ENCODE data around the gene DZANK1.

The DZANK1 gene

DNA sequence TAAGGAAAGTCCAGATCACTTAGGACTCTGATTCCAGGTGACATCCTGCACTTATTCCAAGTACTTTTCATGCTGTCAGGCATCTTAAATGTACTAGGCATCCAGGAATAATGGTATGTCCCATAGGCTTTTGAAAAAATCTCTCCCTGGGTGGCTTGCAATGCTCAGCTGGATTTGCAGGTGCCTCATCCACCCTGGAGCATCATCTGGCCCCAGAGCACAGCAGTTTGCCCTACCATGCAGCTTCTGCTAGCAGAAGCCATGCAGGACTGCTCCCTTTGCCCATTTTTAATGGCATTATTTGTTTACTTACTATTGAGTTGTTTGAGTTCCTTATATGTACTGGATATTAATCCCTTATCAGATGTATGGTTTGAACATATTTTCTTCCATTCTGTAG is 45.2 kb downstream of the DZANK1 start:
- no peak for DNase-seq
- in situ Hi-C loops (cut with HindIII; ENCODE audit: low pct_ligation_motif_present, low sequenced_read_pairs) = no loop called here
- TF ChIP-seq, protein P1, sequence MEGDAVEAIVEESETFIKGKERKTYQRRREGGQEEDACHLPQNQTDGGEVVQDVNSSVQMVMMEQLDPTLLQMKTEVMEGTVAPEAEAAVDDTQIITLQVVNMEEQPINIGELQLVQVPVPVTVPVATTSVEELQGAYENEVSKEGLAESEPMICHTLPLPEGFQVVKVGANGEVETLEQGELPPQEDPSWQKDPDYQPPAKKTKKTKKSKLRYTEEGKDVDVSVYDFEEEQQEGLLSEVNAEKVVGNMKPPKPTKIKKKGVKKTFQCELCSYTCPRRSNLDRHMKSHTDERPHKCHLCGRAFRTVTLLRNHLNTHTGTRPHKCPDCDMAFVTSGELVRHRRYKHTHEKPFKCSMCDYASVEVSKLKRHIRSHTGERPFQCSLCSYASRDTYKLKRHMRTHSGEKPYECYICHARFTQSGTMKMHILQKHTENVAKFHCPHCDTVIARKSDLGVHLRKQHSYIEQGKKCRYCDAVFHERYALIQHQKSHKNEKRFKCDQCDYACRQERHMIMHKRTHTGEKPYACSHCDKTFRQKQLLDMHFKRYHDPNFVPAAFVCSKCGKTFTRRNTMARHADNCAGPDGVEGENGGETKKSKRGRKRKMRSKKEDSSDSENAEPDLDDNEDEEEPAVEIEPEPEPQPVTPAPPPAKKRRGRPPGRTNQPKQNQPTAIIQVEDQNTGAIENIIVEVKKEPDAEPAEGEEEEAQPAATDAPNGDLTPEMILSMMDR (IDR thresholded peaks at IDR 0.05; ENCODE audit: low read depth, low read length, missing control alignments) = no peak
- Histone ChIP-seq H3K36me3 (replicated peaks) (no peaks in the 10 kb centered on the region), H3K27ac (no peak overlapping the region), H3K27me3 (replicated peaks) (no peaks in the 10 kb centered on the region), H3K4me3 (ENCODE audit: low read depth, low read length) (no peak overlapping the region)

DNA sequence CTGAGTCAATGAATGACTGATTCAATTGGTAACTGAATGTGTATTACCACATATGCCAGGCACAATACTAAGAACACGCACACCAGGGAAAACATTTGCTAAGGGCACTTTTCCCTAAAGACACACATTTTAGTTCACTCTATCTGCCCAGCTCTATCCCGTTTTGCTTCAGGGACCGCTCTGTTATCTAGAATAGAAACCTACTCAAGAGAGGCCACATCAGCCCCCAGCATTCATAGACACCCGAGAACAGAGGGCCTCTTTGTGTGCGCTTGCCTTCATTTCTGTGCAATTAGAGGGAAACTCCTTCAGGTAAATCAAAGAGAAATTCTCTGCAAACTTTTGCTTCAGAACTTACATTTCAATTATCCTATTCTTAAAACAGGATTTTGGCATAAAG is 50.3 kb downstream of the DZANK1 start:
- Histone ChIP-seq H3K36me3 (replicated peaks) (no peaks in the 10 kb centered on the region), H3K27ac (no peak overlapping the region), H3K27me3 (replicated peaks) (no peaks in the 10 kb centered on the region), H3K4me3 (ENCODE audit: low read depth, low read length) (no peak overlapping the region)
- TF ChIP-seq, protein P1 (IDR thresholded peaks at IDR 0.05; ENCODE audit: low read depth, low read length, missing control alignments) = no peak
- no peak for DNase-seq
- in situ Hi-C loops (cut with HindIII; ENCODE audit: low pct_ligation_motif_present, low sequenced_read_pairs) = no loop called here

DNA sequence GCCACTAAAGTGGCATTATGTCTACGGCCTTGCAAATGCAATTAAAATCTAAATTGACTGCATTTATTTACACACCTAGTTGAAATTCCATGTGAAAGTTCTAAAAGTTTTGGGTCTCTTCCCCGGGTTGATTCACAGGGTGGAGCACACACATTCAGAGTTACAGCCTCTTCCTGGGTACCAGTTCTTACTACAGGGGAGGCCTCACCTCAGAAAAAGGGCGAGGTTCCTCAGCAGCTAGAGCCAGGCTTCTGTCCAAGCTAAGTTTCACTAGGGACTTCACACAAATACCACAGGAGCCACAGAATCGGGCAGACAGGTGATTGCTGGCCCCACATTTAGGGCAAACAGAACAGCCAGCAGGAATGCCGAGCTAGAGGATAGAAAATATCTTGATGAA is 52.7 kb downstream of the DZANK1 start:
- in situ Hi-C loops (cut with HindIII; ENCODE audit: low pct_ligation_motif_present, low sequenced_read_pairs) = no loop called here
- Histone ChIP-seq H3K27me3 (replicated peaks) (no peaks in the 10 kb centered on the region), H3K27ac (no peak overlapping the region), H3K36me3 (replicated peaks) (no peaks in the 10 kb centered on the region), H3K4me3 (ENCODE audit: low read depth, low read length) (no peak overlapping the region)
- TF ChIP-seq, protein P1 (IDR thresholded peaks at IDR 0.05; ENCODE audit: low read depth, low read length, missing control alignments) = no peak
- no peak for DNase-seq

GRCh38 chr20:18412221-18412901 is 54.5 kb downstream of the DZANK1 start:
- no peak overlapping the region for H3K4me3 ChIP-seq (ENCODE audit: low read depth, low read length)
- in situ Hi-C loops (cut with HindIII; ENCODE audit: low pct_ligation_motif_present, low sequenced_read_pairs) = no loop called here
- DNase-seq = no peak
- H3K36me3 ChIP-seq (replicated peaks) = no peaks in the 10 kb centered on the region
- no peaks in the 10 kb centered on the region for H3K27me3 ChIP-seq (replicated peaks)
- TF ChIP-seq, protein P1 (IDR thresholded peaks at IDR 0.05; ENCODE audit: low read depth, low read length, missing control alignments) = no peak
- H3K27ac ChIP-seq = no peak overlapping the region

DNA sequence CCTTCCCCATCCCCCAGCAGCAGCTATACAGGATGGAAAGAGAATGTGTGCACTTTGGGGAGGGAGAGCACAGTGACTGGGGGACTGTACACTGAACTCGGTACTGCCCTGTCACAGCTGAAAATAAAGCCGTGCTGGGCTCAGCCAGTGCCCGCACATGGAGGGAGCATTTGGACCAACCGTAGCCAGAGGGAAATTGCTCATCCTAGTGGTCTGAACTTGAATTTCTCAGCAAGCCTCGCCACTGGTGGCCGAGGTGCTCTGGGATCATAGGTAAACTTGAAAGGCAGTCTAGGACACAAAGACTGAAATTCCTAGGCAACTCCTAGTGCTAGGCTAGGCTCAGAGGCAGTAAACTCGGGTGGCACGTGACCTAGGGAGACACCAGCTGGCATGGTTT is 61.0 kb downstream of the DZANK1 start:
- Histone ChIP-seq H3K4me3 (ENCODE audit: low read depth, low read length) (no peak overlapping the region), H3K27me3 (replicated peaks) (no peaks in the 10 kb centered on the region), H3K27ac (no peak overlapping the region), H3K36me3 (replicated peaks) (no peaks in the 10 kb centered on the region)
- TF ChIP-seq, protein P1 (IDR thresholded peaks at IDR 0.05; ENCODE audit: low read depth, low read length, missing control alignments) = no peak
- in situ Hi-C loops (cut with HindIII; ENCODE audit: low pct_ligation_motif_present, low sequenced_read_pairs) = no loop called here
- DNase-seq = no peak

DNA sequence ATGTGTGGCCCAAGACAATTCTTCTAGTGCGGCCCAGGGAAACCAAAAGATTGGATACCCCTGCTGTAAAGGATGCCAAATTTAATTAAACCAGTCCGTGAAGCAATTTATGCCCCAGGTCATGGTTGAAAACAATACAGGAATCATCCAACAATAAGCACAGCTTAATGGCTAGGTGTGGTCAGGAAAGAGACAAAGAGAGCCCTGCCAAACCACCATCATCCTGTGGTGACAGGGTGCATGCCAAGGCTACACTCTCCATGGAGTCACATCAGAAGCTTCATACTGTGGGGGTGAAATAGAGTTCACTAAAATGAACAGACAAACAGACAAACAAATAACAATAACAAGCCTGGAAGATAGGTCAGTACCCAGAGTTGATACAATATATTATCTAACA is 62.7 kb downstream of the DZANK1 start:
- Histone ChIP-seq H3K27ac (no peak overlapping the region), H3K4me3 (ENCODE audit: low read depth, low read length) (no peak overlapping the region), H3K27me3 (replicated peaks) (no peaks in the 10 kb centered on the region), H3K36me3 (replicated peaks) (no peaks in the 10 kb centered on the region)
- TF ChIP-seq, protein P1 (IDR thresholded peaks at IDR 0.05; ENCODE audit: low read depth, low read length, missing control alignments) = no peak
- in situ Hi-C loops (cut with HindIII; ENCODE audit: low pct_ligation_motif_present, low sequenced_read_pairs) = no loop called here
- no peak for DNase-seq
